ENCODE measurements around the gene TBX3.

The TBX3 gene

DNA sequence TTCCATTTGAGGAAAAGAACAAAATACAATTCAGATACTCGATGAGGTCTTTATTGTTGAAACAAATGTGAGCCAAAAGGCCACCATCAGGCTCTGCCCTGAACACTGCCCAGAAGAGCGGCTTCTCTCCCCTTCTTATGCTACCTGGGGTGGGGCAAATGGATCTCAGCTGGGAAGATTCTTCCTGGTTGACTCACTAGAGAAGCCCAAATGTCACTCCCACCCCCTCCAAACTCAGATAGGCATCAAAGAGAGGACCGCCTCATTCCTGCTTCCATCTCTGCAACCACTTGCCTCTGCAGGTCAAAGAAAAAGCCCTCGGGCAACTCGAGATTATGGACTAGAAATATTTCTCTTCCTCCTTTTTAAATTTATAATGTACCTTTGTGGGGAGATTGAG lies 55.8 kb downstream of the TBX3 start:
- Histone ChIP-seq H3K9me3 (ENCODE audit: low read length) (no peaks in the 10 kb centered on the region), H3K27ac (ENCODE audit: low read depth, low read length) (no peak overlapping the region), H3K4me1 (ENCODE audit: insufficient read depth, low read length) (no peaks in the 10 kb centered on the region), H3K36me3 (ENCODE audit: insufficient read depth, low read length) (no peaks in the 10 kb centered on the region), H3K9ac (ENCODE audit: low read length) (no peak overlapping the region), H3K27me3 (ENCODE audit: control insufficient read depth in 1 of 2, insufficient read depth in 2 of 2, low read length in 2 of 2) (no peaks in the 10 kb centered on the region), H3K4me3 (ENCODE audit: low read depth in 1 of 2, low read length in 2 of 2) (no peak overlapping the region)

- Histone ChIP-seq H3K36me3 (ENCODE audit: insufficient read depth, low read length) (no peaks in the 10 kb centered on the region), H3K9me3 (ENCODE audit: low read length) (no peaks in the 10 kb centered on the region), H3K4me3 (ENCODE audit: low read depth in 1 of 2, low read length in 2 of 2) (no peak overlapping the region), H3K9ac (ENCODE audit: low read length) (no peak overlapping the region), H3K4me1 (ENCODE audit: insufficient read depth, low read length) (no peaks in the 10 kb centered on the region), H3K27me3 (ENCODE audit: control insufficient read depth in 1 of 2, insufficient read depth in 2 of 2, low read length in 2 of 2) (no peaks in the 10 kb centered on the region), H3K27ac (ENCODE audit: low read depth, low read length) (no peak overlapping the region)
Observed at GRCh38 chr12:114627393-114627792, 56.6 kb downstream of the TBX3 start.

- Histone ChIP-seq H3K4me1 (ENCODE audit: insufficient read depth, low read length) (no peaks in the 10 kb centered on the region), H3K9me3 (ENCODE audit: low read length) (no peaks in the 10 kb centered on the region), H3K27me3 (ENCODE audit: control insufficient read depth in 1 of 2, insufficient read depth in 2 of 2, low read length in 2 of 2) (no peaks in the 10 kb centered on the region), H3K27ac (ENCODE audit: low read depth, low read length) (no peak overlapping the region), H3K36me3 (ENCODE audit: insufficient read depth, low read length) (no peaks in the 10 kb centered on the region), H3K4me3 (ENCODE audit: low read depth in 1 of 2, low read length in 2 of 2) (no peak overlapping the region), H3K9ac (ENCODE audit: low read length) (no peak overlapping the region)
Observed at GRCh38 chr12:114625294-114625851, 58.6 kb downstream of the TBX3 start.

DNA sequence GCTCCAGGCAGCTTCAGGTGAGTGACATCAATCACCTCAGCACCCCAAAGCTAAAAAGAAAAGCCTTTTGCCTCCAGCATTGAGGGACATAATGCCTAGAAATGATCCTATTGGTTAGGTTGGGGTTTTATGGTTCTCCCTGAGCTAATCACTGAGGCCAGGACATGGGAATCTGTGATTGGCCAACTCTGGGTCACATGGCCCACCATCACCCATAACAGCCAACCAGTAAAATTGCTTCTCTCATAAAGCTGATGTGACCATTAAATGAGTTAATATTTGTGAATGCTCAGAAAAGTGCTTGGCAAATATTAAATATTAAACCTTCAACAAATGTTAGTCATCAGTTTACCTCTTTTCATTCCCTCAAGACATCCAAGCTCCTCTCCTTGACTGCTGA lies 60.2 kb downstream of the TBX3 start:
- no peak overlapping the region for H3K4me3 ChIP-seq (ENCODE audit: low read depth in 1 of 2, low read length in 2 of 2)
- no peaks in the 10 kb centered on the region for H3K27me3 ChIP-seq (ENCODE audit: control insufficient read depth in 1 of 2, insufficient read depth in 2 of 2, low read length in 2 of 2)
- H3K27ac ChIP-seq (ENCODE audit: low read depth, low read length): no peak overlapping the region
- no peaks in the 10 kb centered on the region for H3K36me3 ChIP-seq (ENCODE audit: insufficient read depth, low read length)
- no peak overlapping the region for H3K9ac ChIP-seq (ENCODE audit: low read length)
- no peaks in the 10 kb centered on the region for H3K4me1 ChIP-seq (ENCODE audit: insufficient read depth, low read length)
- no peaks in the 10 kb centered on the region for H3K9me3 ChIP-seq (ENCODE audit: low read length)

Measured in muscle layer of colon (tissue), 2 donors.